LNCaP clone FGC (cell line): ENCODE data around the gene LPP.

ENCODE experiments used
- DNase-seq: peaks from one replicate; pipeline ENCODE4 v3.0.0-alpha.2; 2011; ENCODE audit warnings: low read depth
- H3K4me3 ChIP-seq: 2 replicates; pipeline ENCODE4 v1.5.1; 2011; ENCODE audit warnings: mild to moderate bottlenecking, low read depth, low read length, control low read depth
- TF ChIP-seq, protein P1 (sequence below): IDR thresholded peaks from 2 replicates; pipeline ENCODE4 v1.5.1; 2012; ENCODE audit warnings: mild to moderate bottlenecking; ENCODE audit not compliant: control insufficient read depth, insufficient read depth; ENCODE audit errors: extremely low read depth

The LPP gene

DNA sequence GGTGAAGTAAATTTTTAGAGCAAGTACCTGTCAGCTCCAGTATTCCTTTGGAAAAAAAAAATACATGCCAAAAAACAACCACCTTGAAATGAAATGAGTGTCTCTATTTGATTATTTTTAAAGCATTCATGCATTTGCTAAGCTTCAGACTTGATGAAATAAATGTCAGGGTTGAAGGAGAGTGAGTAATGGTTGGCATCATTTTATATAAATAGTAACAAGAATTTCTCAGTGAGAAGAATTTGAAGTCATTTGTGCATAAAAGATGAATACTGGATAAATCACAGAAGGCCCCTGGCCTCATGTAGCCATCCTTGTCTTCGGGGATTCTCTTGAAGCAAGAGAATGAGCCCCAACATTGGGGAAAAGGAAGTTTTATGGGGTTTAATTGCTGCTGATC is 318.4 kb downstream of the LPP start:
- no peak for DNase-seq
- TF ChIP-seq, protein P1, sequence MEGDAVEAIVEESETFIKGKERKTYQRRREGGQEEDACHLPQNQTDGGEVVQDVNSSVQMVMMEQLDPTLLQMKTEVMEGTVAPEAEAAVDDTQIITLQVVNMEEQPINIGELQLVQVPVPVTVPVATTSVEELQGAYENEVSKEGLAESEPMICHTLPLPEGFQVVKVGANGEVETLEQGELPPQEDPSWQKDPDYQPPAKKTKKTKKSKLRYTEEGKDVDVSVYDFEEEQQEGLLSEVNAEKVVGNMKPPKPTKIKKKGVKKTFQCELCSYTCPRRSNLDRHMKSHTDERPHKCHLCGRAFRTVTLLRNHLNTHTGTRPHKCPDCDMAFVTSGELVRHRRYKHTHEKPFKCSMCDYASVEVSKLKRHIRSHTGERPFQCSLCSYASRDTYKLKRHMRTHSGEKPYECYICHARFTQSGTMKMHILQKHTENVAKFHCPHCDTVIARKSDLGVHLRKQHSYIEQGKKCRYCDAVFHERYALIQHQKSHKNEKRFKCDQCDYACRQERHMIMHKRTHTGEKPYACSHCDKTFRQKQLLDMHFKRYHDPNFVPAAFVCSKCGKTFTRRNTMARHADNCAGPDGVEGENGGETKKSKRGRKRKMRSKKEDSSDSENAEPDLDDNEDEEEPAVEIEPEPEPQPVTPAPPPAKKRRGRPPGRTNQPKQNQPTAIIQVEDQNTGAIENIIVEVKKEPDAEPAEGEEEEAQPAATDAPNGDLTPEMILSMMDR, result no peak
- H3K4me3 ChIP-seq, result no peak overlapping the region

DNA sequence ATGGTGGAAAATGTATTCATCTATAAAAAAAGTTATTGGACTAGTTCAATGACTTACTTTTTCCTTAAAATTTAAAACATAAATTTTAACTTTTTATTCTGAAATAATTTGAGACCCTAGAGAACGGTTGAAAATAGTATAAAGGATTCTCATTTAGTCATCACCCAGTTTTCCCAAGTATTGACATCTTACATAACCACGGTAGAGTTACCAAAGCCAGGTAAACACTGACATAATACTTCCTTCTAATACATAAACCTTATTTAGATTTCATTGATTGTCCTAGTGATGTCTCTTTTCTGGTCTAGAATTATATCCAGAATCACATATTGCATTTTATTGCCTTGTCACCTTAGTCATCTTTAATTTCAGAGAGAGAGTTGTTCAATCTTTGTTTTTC is 319.1 kb downstream of the LPP start:
- TF ChIP-seq, protein P1, result no peak
- H3K4me3 ChIP-seq, result no peak overlapping the region
- no peak for DNase-seq

DNA sequence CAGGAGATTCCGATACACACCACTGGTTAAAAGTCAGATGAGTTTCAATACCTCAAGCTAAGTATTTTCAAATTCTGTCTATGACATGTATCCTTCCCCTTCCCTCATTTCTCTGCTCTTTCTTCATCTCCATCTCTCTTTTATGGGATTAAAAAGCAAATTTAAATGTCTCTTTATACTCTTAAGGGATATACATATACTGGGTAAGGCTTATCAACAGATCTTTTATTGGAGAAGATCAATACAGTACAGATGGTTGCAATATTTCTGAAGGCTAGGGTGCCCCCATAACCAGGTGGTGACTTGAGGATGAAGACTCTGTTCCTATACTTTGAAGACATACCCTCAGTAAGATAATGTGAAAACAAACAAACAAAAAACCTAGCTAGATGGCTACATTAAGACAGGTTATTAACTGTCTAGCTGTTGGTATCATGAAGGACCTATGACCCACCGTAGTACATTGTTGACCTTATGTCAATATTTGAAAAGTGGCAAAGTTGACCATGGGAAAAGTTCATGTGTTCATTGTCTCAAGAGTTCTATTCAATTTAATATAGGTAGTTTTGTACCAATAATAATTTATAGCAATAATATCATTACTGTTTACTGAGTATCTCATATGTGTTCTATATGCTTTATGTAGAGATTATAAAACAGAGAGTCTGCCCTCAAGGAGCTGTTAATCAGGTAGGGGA is 319.8 kb downstream of the LPP start:
- TF ChIP-seq, protein P1, result no peak
- H3K4me3 ChIP-seq, result no peak overlapping the region
- no peak for DNase-seq

DNA sequence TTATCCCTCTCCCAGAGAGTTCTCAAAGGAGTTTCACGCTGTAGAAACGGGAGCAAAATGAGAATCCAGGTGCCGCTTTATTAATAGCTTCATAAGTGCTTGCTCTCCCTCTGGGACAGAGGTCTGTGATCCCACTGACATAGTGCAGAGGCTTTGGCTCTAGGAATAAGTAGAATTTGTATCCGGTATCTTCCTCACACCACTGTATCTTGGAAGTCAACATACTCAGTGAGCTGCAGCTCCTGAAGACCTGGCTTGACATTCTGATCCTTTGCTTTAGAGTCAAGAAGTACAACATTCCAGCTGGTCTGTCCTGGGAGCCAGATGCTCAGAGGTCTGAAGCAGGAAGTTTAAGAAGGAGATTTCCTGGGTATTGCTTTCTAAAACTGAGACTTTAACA is 323.0 kb downstream of the LPP start:
- DNase-seq, result no peak
- H3K4me3 ChIP-seq, result no peak overlapping the region
- TF ChIP-seq, protein P1, result no peak

DNA sequence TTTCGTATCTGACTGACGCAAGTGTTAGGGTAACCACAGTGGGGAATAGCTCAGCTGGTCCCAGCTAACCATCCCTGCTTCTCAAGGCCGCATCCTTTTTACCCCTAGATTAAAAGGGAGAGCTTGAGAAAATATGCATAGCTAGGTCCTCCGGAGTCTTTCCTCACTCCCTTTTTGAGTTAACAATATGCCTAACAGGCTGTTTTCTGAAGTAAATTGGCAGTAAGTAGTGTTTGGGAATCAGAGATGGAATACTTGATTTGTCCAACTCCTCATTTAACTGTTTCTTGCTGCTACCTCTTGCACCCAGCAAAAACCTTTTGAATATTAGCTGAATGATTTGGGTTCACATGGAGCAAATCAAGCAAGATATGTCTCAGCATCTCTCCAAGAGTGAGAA is 326.1 kb downstream of the LPP start:
- TF ChIP-seq, protein P1, result no peak
- no peak for DNase-seq
- no peak overlapping the region for H3K4me3 ChIP-seq

DNA sequence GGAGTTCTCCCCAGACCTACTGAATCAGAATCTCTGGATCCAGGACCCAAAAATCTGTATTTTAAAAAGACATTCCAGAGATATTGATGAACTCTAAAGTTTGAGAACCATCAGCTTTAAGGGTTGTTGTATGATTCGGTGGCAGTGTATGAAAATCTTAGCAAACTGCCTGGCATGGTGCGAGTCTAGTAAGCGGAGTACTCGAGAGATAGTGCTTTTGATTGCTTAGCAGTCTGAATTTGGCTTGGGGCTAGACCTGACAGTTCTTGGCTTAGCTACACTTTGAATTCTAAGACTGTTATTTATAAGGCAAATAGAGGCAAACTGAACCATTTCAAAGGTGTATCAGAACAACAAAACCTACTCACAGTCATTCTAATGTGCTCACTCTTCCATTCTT is 329.0 kb downstream of the LPP start:
- H3K4me3 ChIP-seq, result no peak overlapping the region
- no peak for DNase-seq
- TF ChIP-seq, protein P1, result no peak

DNA sequence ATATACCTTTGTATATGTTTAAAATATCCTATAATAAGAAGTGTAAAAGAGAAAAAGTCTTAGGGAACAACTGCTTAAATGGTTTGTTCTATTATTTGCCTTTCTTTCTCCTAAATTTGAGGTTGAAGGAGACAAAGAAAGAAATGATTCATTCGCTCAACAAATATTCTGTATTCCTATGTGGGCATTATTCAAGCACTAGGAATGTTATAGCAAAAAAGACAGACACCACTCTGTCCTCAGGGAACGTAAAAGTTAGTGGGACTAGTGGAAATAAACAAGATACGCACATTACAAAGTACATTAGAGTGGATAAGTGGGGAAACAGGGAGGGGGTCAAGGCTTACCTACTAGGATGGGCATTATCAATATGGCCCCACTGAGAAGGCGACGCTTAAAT is 332.2 kb downstream of the LPP start:
- DNase-seq, result no peak
- no peak overlapping the region for H3K4me3 ChIP-seq
- TF ChIP-seq, protein P1, result no peak
